Measurements from ENCODE around the gene C16orf96.
"Not testable (repeated sequence)": the region's sequence is repeated elsewhere in the genome, so short reads cannot be mapped to it uniquely, and the experiment has no call there.

Gene C16orf96

GRCh38 chr16:4561596-4561995, 5.5 kb downstream of the C16orf96 start:
- in situ Hi-C loops (cut with MboI; ENCODE audit: low sequenced_read_pairs): no loop called here

DNA sequence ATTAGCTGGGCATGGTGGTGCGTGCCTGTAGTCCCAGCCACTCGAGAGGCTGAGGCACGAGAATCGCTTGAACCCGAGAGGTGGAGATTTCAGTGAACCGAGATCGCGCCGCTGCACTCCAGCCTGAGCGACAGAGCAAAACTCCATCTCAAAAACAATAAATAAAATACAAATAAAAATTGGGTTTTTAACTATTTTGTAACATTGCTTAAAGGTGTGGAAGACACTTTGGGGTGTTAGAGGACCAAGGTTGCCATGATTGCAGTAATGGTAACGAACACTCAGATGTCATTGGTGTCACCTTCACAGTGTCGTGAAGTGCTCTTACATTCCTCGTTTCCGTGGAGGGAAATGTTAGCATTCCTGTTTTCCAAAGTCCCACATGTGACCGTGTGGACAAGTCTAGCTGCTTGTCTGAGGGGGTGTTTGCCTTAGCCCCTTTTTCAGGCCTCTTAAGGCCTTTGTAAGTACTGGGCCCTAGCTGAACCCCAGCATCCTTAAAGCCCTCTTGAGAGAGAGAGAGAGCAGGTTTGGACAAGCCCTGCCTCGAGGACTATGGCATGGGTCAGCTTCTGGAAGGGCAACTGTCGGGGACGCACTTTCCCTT, 8.6 kb downstream of the C16orf96 start:
- in situ Hi-C loops (cut with MboI; ENCODE audit: low sequenced_read_pairs): no loop called here

- in situ Hi-C loops (cut with MboI; ENCODE audit: low sequenced_read_pairs): no loop called here
These were observed 10.0 kb downstream of the C16orf96 start for GRCh38 chr16:4566144-4566543.

DNA sequence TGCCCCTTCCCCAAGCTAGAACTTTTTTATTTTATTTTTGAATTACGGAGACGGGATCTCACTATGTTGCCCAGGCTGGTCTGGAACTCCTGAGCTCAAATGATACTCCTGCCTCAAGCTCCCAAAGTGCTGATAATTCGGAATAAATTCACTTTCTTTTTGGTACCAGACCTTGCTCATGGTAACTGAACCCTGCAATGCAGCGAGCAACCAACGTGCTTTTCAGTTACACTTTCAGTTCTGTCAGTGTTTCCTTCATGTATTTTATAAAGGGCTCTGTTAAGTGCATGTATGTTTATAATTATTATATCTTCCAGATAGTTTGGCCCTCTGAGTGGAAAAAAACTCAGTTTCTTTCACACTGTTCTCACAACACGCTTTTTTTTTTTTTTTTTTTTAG, 13.9 kb downstream of the C16orf96 start:
- in situ Hi-C loops (cut with MboI; ENCODE audit: low sequenced_read_pairs): no loop called here

DNA sequence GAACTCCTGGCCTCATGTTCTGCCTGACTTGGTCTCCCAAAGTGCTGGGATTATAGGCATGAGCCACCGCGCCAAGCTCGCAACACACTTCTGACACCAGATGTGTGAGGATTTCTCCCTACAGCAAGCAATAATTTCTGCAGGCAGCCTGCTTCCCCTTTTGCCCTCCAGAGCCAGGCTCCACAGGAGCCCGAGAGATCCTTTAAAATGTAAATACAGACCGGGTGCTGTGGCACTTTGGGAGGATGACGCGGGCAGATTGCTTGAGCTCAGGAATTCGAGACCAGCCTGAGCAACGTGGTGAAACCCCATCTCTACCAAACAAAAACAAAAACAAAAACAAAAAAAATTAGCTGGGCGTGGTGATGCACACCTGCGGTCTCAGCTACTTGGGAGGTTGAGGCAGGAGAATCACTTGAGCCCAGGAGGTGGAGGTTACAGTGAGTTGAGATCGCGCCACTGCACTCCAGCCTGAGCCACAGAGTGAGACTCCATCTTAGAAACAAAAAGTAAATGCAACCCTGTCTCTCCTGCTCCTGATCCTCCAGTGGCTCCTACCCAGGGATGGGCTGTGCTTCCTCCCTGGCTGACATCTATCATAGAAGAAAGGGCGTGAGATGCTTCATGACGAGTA, 14.7 kb downstream of the C16orf96 start:
- in situ Hi-C loops (cut with MboI; ENCODE audit: low sequenced_read_pairs): no loop called here

DNA sequence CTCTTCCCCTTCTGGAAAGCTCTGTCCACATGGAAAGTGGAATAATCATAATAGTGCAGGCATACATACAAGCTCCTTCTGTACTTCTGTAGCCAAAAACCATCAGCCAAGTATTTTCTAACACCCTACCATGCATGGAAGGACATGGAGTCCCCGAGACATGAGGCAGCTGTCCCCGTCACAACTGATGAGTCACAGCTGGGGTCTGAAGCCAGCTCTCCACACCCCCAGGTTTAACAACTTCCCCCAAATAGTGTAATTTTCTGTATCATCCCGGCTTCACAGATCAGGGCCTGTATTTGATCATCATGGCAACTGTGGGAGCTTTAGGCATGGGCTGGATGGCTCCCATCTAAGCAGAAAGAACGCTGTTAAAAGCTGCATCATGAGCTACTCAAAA, 16.6 kb downstream of the C16orf96 start:
- in situ Hi-C loops (cut with MboI; ENCODE audit: low sequenced_read_pairs): no loop called here

DNA sequence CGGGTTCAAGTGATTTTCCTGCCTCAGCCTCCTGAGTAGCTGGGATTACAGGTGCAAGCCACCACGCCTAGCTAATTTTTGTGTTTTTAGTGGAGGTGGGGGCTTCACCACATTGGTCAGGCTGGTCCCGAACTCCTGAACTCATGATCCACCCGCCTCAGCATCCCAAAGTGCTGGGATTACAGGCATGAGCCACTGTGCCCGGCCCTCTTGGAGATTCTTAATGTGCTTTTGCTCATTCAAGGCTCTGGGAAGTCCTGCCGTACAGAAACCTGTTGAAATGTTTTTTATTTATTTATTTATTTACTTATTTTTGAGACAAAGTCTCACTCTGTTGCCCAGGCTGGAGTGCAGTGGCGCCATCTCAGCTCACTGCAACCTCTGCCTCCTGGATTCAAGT, 17.8 kb downstream of the C16orf96 start:
- in situ Hi-C loops (cut with MboI; ENCODE audit: low sequenced_read_pairs): not testable (repeated sequence)

- in situ Hi-C loops (cut with MboI; ENCODE audit: low sequenced_read_pairs): no loop called here
These were observed 19.0 kb downstream of the C16orf96 start for GRCh38 chr16:4574919-4575705.

GRCh38 chr16:4576008-4576407, 19.9 kb downstream of the C16orf96 start:
- in situ Hi-C loops (cut with MboI; ENCODE audit: low sequenced_read_pairs): no loop called here

DNA sequence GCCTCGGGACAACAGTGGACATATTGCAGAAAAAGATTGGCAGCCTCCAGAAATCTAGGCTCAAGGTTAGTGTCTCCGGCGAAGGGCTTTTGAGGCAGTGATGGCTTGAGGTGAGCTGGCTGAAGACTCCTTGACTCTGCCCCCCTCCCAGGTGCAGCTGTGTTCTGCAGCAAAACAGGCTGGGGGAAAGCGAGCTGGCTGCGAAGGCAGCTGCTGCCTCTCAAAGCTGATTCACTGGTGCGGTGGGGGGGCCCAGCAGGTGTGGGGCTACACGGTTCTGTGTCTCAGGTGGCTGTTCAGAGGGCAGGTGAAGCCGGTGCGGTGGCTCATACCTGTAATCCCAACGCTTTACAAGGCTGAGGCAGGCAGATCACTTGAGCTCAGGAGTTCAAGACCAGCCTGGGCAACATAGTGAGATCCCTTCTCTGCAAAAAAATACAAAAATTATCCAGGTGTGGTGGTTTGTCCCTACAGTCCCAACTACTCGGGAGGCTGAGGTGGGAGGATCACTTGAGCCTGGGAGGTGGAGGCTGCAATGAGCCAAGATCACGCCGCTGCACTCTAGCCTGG, 22.9 kb downstream of the C16orf96 start:
- in situ Hi-C loops (cut with MboI; ENCODE audit: low sequenced_read_pairs): no loop called here

GRCh38 chr16:4580250-4580649, 24.1 kb downstream of the C16orf96 start:
- in situ Hi-C loops (cut with MboI; ENCODE audit: low sequenced_read_pairs): no loop called here

DNA sequence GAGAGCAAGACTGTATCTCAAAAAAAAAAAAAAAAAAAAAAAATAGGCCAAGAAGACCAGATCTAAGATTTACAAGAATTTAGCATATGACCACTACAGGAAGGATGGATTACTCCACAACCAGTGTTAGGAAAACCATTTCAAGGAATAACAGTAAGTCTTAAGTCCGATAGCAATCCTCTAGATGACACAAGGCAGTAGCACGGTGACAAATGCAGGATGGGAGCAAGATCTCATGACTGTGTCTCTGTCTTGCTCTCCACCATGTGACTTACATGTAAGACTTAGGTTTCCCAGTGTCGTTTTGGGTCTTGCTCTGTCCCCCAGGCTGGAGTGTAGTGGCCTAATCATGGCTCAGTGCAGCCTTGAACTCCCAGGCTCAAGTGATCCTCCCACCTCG, 27.8 kb downstream of the C16orf96 start:
- in situ Hi-C loops (cut with MboI; ENCODE audit: low sequenced_read_pairs): no loop called here

GRCh38 chr16:4586291-4586690, 30.2 kb downstream of the C16orf96 start:
- in situ Hi-C loops (cut with MboI; ENCODE audit: low sequenced_read_pairs): no loop called here

- in situ Hi-C loops (cut with MboI; ENCODE audit: low sequenced_read_pairs): no loop called here
These were observed 32.2 kb downstream of the C16orf96 start for GRCh38 chr16:4588386-4588785.

GRCh38 chr16:4588961-4589360, 32.8 kb downstream of the C16orf96 start:
- in situ Hi-C loops (cut with MboI; ENCODE audit: low sequenced_read_pairs): no loop called here

DNA sequence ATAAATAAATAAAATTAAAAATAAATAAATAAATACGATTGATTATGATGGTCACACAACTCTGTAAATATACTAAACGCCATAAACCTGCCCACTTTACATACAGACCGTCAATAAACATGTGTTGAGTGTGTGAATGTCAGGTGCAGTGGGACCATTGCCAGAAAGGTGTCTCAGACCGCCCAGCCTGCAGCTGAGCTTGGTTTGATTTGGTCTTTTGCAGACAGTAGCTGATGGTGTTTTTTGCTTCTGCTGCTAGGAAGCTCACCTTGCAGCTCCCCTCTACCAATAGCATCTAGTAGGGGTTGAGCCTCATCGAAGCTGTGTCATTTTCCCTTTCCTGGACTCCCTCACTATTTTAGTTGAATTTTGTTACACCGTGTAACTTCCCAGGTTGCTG, 35.1 kb downstream of the C16orf96 start:
- in situ Hi-C loops (cut with MboI; ENCODE audit: low sequenced_read_pairs): no loop called here

GRCh38 chr16:4591706-4592470, 35.7 kb downstream of the C16orf96 start:
- in situ Hi-C loops (cut with MboI; ENCODE audit: low sequenced_read_pairs): no loop called here

- in situ Hi-C loops (cut with MboI; ENCODE audit: low sequenced_read_pairs): no loop called here
These were observed 36.9 kb downstream of the C16orf96 start for GRCh38 chr16:4593086-4593485.

- in situ Hi-C loops (cut with MboI; ENCODE audit: low sequenced_read_pairs): no loop called here
These were observed 38.6 kb downstream of the C16orf96 start for GRCh38 chr16:4594433-4595410.

DNA sequence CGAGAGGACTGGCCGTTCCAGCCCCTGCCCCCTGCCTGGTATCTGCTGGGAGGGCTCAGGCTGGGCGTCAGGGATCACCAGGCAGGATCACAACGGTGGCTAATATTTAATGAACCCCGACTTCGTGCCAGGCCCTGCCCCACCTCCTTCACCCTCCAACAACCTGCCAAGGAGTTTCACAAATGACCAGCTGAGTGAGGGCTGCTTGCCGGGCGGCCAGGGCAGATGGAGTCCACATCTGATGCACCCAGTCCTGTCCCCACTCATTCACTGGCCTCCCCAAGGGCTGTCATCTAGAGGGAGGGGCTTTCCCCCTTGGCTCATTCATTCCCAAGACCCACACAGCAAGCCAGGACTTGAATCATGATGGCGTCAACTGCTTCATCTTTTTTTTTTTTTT, 41.0 kb downstream of the C16orf96 start:
- in situ Hi-C loops (cut with MboI; ENCODE audit: low sequenced_read_pairs): no loop called here
